G401.6 (cell line): Measurements from ENCODE around the gene RAB26.
"Not testable (repeated sequence)": the region's sequence is repeated elsewhere in the genome, so short reads cannot be mapped to it uniquely, and the experiment has no call there.

Source experiments
- FAIRE-seq: peaks from 2 replicates; lab custom pipeline; 2012; peaks lifted over from hg19 to GRCh38; lab: Jason Lieb, UNC

Gene RAB26

GRCh38 chr16:2198283-2198682 is 49.9 kb downstream of the RAB26 start:
- FAIRE-seq = no peak

- no peak for FAIRE-seq
Measured at GRCh38 chr16:2199095-2199494, 50.7 kb downstream of the RAB26 start.

GRCh38 chr16:2199621-2200139 is 51.3 kb downstream of the RAB26 start:
- no peak for FAIRE-seq

- FAIRE-seq = no peak
Measured at GRCh38 chr16:2200313-2200712, 51.9 kb downstream of the RAB26 start.

GRCh38 chr16:2203119-2203688 is 54.8 kb downstream of the RAB26 start:
- not testable (repeated sequence) for FAIRE-seq
